HepG2 (cell line): ENCODE results near the gene ANKS1A. TPM values are rescaled to one million over a fixed set of nuclear protein-coding genes. Genes with fewer than 3 reads are reported as not detected.

Experiments
- CBFB ChIP-seq: sonication (generic); formaldehyde crosslinking; IDR thresholded peaks from 2 replicates; pipeline ENCODE4 v1.4.0; 2020; ENCODE audit warnings: missing genetic modification reagents
- FOXK1 ChIP-seq: sonication (generic); formaldehyde crosslinking; IDR thresholded peaks from 2 replicates; pipeline ENCODE4 v1.4.0; 2020; ENCODE audit warnings: low read depth, missing genetic modification reagents, borderline replicate concordance
- GMEB1 ChIP-seq: sonication (generic); formaldehyde crosslinking; IDR thresholded peaks from 2 replicates; pipeline ENCODE4 v1.5.1; 2020; ENCODE audit warnings: missing genetic modification reagents, mild to moderate bottlenecking, borderline replicate concordance
- HNF4G ChIP-seq, 2 experiments: sonication (generic) in 1 of 2; formaldehyde crosslinking in 1 of 2; IDR thresholded peaks; 2 replicates each; pipeline versions ENCODE4 v1.4.0 to v1.6.1; 2011 to 2020; ENCODE audit warnings: borderline replicate concordance in 2 of 2, low read depth in 2 of 2, mild to moderate bottlenecking in 2 of 2, low read length in 1 of 2, missing genetic modification reagents in 1 of 2, moderate library complexity in 1 of 2
- ISL2 ChIP-seq: sonication (generic); formaldehyde crosslinking; IDR thresholded peaks from 2 replicates; pipeline ENCODE4 v1.5.0; 2020; ENCODE audit warnings: missing genetic modification reagents
- RBM22 ChIP-seq: fragments of 200-400 bp; formaldehyde crosslinking; optimal IDR thresholded peaks from 2 replicates; pipeline ENCODE3; 2017; ENCODE audit warnings: mild to moderate bottlenecking, low read length, moderate library complexity
- SALL2 ChIP-seq: sonication (generic); formaldehyde crosslinking; IDR thresholded peaks from 2 replicates; pipeline ENCODE4 v1.8.1; 2023; ENCODE audit warnings: mild to moderate bottlenecking, missing genetic modification reagents, inconsistent platforms
- SMARCC2 ChIP-seq: fragments of 450-650 bp; IDR thresholded peaks from 2 replicates; pipeline ENCODE4 v1.6.1; 2017; ENCODE audit warnings: antibody characterized with exemption, mild to moderate bottlenecking
- SMYD3 ChIP-seq: sonication (generic); formaldehyde crosslinking; IDR thresholded peaks from 2 replicates; pipeline ENCODE4 v1.8.1; 2023; ENCODE audit warnings: mild to moderate bottlenecking, missing genetic modification reagents
- SOX13 ChIP-seq, 3 experiments: fragments of 450-650 bp in 1 of 3; sonication (generic) in 1 of 3; formaldehyde crosslinking in 1 of 3; IDR thresholded peaks in 2 of 3; conservative IDR thresholded peaks in 1 of 3; 2 replicates each; pipeline versions ENCODE4 v1.5.0 to v1.6.1; 2016 to 2020; ENCODE audit warnings: antibody characterized with exemption in 1 of 3, mild to moderate bottlenecking in 1 of 3, missing compliant biosample characterization in 1 of 3, missing genetic modification reagents in 1 of 3, moderate library complexity in 1 of 3
- SRSF4 ChIP-seq: fragments of 200-400 bp; formaldehyde crosslinking; IDR thresholded peaks from one replicate; pipeline ENCODE4 v1.6.1; 2018; ENCODE audit warnings: mild to moderate bottlenecking, low read depth, low read length, moderate library complexity; ENCODE audit not compliant: poor library complexity, severe bottlenecking
- ZNF652 ChIP-seq: IDR thresholded peaks from 2 replicates; pipeline ENCODE4 v1.6.1; 2016; ENCODE audit warnings: low read depth, borderline replicate concordance
- ZNF674 ChIP-seq: sonication (generic); formaldehyde crosslinking; IDR thresholded peaks from 2 replicates; pipeline ENCODE4 v1.5.0; 2020; ENCODE audit warnings: low read depth, mild to moderate bottlenecking, missing genetic modification reagents
- ZNF879 ChIP-seq: sonication (generic); formaldehyde crosslinking; IDR thresholded peaks from 2 replicates; pipeline ENCODE4 v1.8.1; 2023; ENCODE audit warnings: missing genetic modification reagents
- polyA plus RNA-seq, 8 experiments: library from polyadenylated mRNA; depleted of rRNA in 3 of 8; stranded (reverse) in 7 of 8; unstranded in 1 of 8; fragments of >200 nt; fragmentation: Illumina TruSeq in 4 of 8; extraction: Trizol in 4 of 8; gene quantifications; 2 replicates each; pipeline versions ENCODE4 v1.2.1 to v1.2.3, GENCODE V29; 2011 to 2016; ENCODE audit warnings: low read depth in 4 of 8, missing spikeins in 1 of 8, mixed read lengths in 1 of 8; ENCODE audit not compliant: insufficient read depth in 1 of 8
- total RNA-seq, 5 experiments: library from RNA; depleted of rRNA; stranded (reverse); fragments of >200 nt; fragmentation: Illumina TruSeq; extraction: Trizol; gene quantifications; 2 replicates each; pipeline ENCODE4 v1.2.3, GENCODE V29; 2016; ENCODE audit warnings: low read depth in 1 of 5
- TF ChIP-seq, protein P1 (sequence below): sonication (generic); formaldehyde crosslinking; IDR thresholded peaks from 2 replicates; pipeline ENCODE4 v1.4.0; 2020; ENCODE audit warnings: missing genetic modification reagents, borderline replicate concordance
- TF ChIP-seq, protein P2 (sequence below): sonication (generic); IDR thresholded peaks from 2 replicates; pipeline ENCODE4 v1.6.1; 2016; ENCODE audit warnings: low read depth, borderline replicate concordance
- TF ChIP-seq, protein P3 (sequence below): sonication (generic); formaldehyde crosslinking; IDR thresholded peaks from 2 replicates; pipeline ENCODE4 v1.8.0; 2022; ENCODE audit warnings: mild to moderate bottlenecking, missing genetic modification reagents; ENCODE audit not compliant: insufficient replicate concordance
- TF ChIP-seq, protein P4 (sequence below): sonication (generic); formaldehyde crosslinking; IDR thresholded peaks from 2 replicates; pipeline ENCODE4 v1.5.1; 2020; ENCODE audit warnings: missing genetic modification reagents, mild to moderate bottlenecking, borderline replicate concordance

The ANKS1A gene
- total and polyA plus RNA-seq, 2 of the 13 experiments (the other 11 are each of a cell fraction or from before 2014, with no cell fraction given) = 7.2 to 15.1 TPM

DNA sequence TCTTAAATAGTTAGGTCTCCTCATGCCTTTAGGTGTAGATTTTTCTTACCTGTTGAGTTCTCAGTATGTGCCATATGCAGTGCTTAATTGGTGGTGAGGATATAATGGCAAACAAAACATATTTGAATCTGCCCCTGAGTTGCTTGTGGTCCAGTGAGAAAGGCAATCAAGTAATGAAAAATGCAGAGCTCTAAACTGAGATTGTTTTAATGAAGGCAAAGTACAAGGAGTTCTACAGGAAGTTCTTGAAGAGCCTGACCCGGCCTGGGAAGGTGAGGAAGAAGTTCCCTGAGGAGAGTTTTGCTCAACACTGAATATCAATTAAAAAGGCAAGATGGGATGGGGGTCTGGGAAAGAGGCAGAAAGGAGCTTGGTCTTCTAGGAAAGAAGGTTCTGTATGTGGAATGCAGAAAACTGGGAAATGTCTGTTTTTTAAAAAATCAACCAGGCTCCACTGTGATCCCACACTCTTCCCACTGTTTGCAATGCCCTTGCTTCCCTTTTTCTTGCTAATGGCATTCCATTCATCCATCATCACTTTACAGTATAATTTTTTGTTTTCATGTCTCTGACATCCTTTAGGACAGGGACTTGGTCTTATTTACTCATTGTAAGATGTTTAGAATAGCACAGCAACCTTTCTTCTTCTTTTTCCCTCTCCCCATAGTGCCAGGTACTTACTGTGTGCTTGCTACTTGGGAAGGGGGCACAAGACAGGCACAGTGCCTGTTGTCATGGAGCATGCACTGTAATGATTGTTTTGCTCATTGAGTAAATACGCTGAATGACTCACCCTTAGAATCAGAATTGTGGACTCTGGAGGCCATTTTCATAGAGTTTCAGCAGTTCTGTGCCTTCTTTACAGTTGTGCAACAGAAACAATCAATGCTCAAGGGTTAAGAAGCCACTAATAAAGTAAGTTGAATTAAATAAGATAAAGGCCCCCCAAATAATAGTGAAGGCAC, 64.3 kb downstream of the ANKS1A start (continued):
- TF ChIP-seq SMARCC2 (peak; percentile 93), SRSF4 (no peak), CBFB (CRISPR knock-in tag) (no peak), SMYD3 (CRISPR knock-in tag) (peak; percentile 83), SOX13 (IDR thresholded peaks at IDR 0.05) (peak; percentile 80), SOX13 (CRISPR knock-in tag; conservative IDR thresholded peaks at IDR 0.05 in 1 of 2, IDR thresholded peaks at IDR 0.05 in 1 of 2) (peak in 1 of 2 experiments; percentile 88; a peak in 2 of 4 replicates), ZNF674 (CRISPR knock-in tag) (no peak), ZNF879 (CRISPR knock-in tag) (no peak), HNF4G (IDR thresholded peaks at IDR 0.05; ENCODE audit: borderline replicate concordance, low read depth, low read length) (peak; percentile 66; the same call in 1 of the 2 replicates), HNF4G (CRISPR knock-in tag; IDR thresholded peaks at IDR 0.05; ENCODE audit: borderline replicate concordance, low read depth) (no peak), FOXK1 (CRISPR knock-in tag) (peak; percentile 92; the same call in 1 of the 2 replicates), GMEB1 (CRISPR knock-in tag) (peak; percentile 33; the same call in 1 of the 2 replicates), ISL2 (CRISPR knock-in tag) (peak; percentile 53), ZNF652 (CRISPR knock-in tag) (peak; percentile 78), SALL2 (no peak), RBM22 (peak; percentile 76)
- TF ChIP-seq, protein P1, sequence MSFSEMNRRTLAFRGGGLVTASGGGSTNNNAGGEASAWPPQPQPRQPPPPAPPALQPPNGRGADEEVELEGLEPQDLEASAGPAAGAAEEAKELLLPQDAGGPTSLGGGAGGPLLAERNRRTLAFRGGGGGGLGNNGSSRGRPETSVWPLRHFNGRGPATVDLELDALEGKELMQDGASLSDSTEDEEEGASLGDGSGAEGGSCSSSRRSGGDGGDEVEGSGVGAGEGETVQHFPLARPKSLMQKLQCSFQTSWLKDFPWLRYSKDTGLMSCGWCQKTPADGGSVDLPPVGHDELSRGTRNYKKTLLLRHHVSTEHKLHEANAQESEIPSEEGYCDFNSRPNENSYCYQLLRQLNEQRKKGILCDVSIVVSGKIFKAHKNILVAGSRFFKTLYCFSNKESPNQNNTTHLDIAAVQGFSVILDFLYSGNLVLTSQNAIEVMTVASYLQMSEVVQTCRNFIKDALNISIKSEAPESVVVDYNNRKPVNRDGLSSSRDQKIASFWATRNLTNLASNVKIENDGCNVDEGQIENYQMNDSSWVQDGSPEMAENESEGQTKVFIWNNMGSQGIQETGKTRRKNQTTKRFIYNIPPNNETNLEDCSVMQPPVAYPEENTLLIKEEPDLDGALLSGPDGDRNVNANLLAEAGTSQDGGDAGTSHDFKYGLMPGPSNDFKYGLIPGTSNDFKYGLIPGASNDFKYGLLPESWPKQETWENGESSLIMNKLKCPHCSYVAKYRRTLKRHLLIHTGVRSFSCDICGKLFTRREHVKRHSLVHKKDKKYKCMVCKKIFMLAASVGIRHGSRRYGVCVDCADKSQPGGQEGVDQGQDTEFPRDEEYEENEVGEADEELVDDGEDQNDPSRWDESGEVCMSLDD = no peak
- TF ChIP-seq, protein P2, sequence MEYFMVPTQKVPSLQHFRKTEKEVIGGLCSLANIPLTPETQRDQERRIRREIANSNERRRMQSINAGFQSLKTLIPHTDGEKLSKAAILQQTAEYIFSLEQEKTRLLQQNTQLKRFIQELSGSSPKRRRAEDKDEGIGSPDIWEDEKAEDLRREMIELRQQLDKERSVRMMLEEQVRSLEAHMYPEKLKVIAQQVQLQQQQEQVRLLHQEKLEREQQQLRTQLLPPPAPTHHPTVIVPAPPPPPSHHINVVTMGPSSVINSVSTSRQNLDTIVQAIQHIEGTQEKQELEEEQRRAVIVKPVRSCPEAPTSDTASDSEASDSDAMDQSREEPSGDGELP = 0 out of 2 replicates have a peak, but pooled peaks have one; percentile 32
- TF ChIP-seq, protein P3, sequence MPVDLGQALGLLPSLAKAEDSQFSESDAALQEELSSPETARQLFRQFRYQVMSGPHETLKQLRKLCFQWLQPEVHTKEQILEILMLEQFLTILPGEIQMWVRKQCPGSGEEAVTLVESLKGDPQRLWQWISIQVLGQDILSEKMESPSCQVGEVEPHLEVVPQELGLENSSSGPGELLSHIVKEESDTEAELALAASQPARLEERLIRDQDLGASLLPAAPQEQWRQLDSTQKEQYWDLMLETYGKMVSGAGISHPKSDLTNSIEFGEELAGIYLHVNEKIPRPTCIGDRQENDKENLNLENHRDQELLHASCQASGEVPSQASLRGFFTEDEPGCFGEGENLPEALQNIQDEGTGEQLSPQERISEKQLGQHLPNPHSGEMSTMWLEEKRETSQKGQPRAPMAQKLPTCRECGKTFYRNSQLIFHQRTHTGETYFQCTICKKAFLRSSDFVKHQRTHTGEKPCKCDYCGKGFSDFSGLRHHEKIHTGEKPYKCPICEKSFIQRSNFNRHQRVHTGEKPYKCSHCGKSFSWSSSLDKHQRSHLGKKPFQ = no peak
- TF ChIP-seq, protein P4, sequence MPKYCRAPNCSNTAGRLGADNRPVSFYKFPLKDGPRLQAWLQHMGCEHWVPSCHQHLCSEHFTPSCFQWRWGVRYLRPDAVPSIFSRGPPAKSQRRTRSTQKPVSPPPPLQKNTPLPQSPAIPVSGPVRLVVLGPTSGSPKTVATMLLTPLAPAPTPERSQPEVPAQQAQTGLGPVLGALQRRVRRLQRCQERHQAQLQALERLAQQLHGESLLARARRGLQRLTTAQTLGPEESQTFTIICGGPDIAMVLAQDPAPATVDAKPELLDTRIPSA (CRISPR knock-in tag) = no peak
